ENCODE measurements around the gene RAC2.

GRCh38 chr22:37222440-37222971 lies 21.6 kb downstream of the RAC2 start:
- TF ChIP-seq CTCF (IDR thresholded peaks at IDR 0.05) (no peak), POLR2A (IDR thresholded peaks at IDR 0.05) (no peak)

All from Peyer's patch (tissue), 4 donors.